HG03460 (cell line): ENCODE measurements around the gene OR1J1.

Experiments used
- ATAC-seq: cut with Tn5 transposase; IDR thresholded peaks from one replicate; pipeline ENCODE4 v1.9.1; 2021; ENCODE audit not compliant: unreplicated experiment

The OR1J1 gene

GRCh38 chr9:122446819-122447484 lies 30.8 kb downstream of the OR1J1 start:
- ATAC-seq = no peak

GRCh38 chr9:122445155-122445749 lies 32.5 kb downstream of the OR1J1 start:
- no peak for ATAC-seq

DNA sequence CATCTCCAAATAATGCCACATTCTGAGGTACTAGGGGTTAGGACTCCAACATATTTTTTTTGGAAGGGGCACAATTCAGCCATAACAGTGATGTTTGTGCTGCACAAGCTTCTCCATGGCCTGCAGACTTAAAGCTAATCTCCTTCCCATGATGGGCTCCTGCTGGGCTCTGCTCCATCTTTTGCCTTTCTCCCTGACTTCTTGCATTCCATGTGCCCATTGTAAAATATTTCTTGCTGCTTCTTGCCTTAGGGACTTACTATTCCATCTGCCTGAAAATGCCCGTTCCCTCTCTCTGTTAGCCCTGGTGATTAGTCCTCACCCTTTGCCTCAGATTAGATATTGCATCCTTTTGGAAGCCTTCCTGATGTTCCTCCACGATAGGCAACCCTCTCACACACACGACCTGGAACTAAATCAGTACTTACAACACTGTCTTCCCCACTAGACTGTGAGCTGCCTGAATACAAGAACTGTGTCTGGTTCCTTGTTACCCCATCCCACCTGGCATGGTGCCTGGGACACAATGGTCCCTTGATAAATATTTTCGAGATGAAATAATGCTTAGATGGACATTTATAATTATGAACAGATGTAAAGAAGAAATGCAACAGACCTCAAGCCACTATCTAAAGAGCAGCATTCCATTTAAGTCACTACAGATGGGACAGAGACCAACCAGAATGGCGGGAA lies 33.5 kb downstream of the OR1J1 start:
- ATAC-seq = no peak

GRCh38 chr9:122442568-122442967 lies 35.2 kb downstream of the OR1J1 start:
- ATAC-seq = no peak
